GM23248 (cell line): ENCODE results near the gene KDM5B.

Experiments used
- EZH2 ChIP-seq: fragments of 200-600 bp; sonication (generic); IDR thresholded peaks from 2 replicates; pipeline ENCODE4 v1.6.1; 2018; ENCODE audit warnings: antibody characterized with exemption, mild to moderate bottlenecking; ENCODE audit not compliant: insufficient read depth, poor library complexity, severe bottlenecking
- EZH2phosphoT487 ChIP-seq: fragments of 200-600 bp; sonication (generic); IDR thresholded peaks from 2 replicates; pipeline ENCODE4 v1.6.1; 2018; ENCODE audit warnings: antibody characterized with exemption, moderate library complexity, mild to moderate bottlenecking, low read depth; ENCODE audit not compliant: insufficient read depth

GRCh38 chr1:202805886-202806844, 2.1 kb downstream of the KDM5B start:
- no peak for TF ChIP-seq EZH2
- no peak for TF ChIP-seq EZH2phosphoT487
